Measurements from ENCODE around the gene HOXA3. TPM values are rescaled to one million over a fixed set of nuclear protein-coding genes. Genes with fewer than 3 reads are reported as not detected.

Gene HOXA3
- total RNA-seq, 1 donor from 2014 or later: not detected

GRCh38 chr7:27108390-27109127 is 43.8 kb downstream of the HOXA3 start:
- intact Hi-C loops (cut with micrococcal nuclease): no loop called here
- no peak overlapping the region for H3K27ac Mint-ChIP-seq

DNA sequence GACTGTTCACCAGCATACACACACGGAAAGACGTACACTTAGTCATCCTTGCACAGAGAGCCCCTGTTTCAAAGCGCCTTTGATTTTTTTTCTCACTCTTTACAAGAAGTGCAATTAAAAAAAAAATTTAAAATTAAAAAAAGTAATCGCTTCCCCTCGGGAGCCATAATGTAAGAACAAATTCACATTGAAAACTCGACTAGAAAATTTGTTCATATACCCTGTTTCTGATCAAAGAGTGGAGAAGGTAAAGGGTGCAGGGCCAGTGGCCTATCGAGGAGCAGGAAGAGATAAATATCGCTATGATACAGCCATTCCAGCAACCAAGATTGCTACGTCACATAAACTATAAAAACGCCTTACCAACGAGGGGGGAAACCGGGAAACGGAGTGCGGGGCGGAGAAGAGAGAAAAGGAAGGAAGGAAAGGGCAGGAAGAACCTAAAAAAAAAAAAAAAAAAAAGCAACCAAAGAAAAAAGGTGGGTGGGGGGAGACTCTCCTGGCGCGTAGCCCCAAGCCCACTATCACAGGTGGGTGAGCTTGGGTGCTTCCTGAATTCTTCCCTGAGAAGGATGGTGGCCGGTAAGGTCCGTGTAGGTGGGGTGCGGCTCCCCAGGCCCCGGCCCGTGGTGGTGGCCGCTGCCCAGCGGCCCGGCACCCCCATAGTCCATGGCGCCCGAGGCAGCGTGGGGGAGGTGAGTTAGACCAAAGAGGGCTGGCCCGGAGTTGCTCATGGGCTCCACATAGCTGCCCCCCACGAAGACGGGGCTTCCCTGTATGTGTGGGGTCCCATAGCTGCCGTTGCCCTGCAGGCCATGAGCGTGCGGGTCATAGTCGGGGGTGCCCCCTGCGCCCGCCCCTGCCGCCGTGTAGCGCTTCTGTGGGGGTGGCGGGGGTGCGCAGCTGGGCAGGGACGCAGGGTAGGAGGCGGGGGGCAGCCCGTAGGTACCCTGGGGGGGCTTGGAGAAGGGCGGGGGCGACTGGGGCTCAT is 44.7 kb downstream of the HOXA3 start:
- Mint-ChIP-seq H3K36me3 (ENCODE audit: low read depth) (peaks cover 4% of the 10 kb centered on the region), H3K27ac (no peak overlapping the region), H3K4me3 (ENCODE audit: low read depth) (no peak overlapping the region), H3K4me1 (ENCODE audit: low read depth) (peaks cover 4% of the 10 kb centered on the region), H3K9me3 (no peaks in the 10 kb centered on the region), H3K27me3 (ENCODE audit: low read depth) (peaks cover 30% of the 10 kb centered on the region)
- intact Hi-C loops (cut with micrococcal nuclease): no loop called here
- no peak for DNase-seq (ENCODE audit: low spot score)

More at GRCh38 chr7:27108390-27109127, 43.8 kb downstream of the HOXA3 start:
- H3K4me3 Mint-ChIP-seq (ENCODE audit: low read depth): no peak overlapping the region
- no peaks in the 10 kb centered on the region for H3K4me1 Mint-ChIP-seq (ENCODE audit: low read depth)
- peaks cover 22% of the 10 kb centered on the region for H3K27me3 Mint-ChIP-seq (ENCODE audit: low read depth)
- no peaks in the 10 kb centered on the region for H3K36me3 Mint-ChIP-seq (ENCODE audit: low read depth)
- no peaks in the 10 kb centered on the region for H3K9me3 Mint-ChIP-seq
- DNase-seq (ENCODE audit: low spot score): no peak

- intact Hi-C loops (cut with micrococcal nuclease): no loop called here
- H3K4me1 Mint-ChIP-seq (ENCODE audit: low read depth): peaks cover 6% of the 10 kb centered on the region
- H3K36me3 Mint-ChIP-seq (ENCODE audit: low read depth): peaks cover 4% of the 10 kb centered on the region
- H3K27me3 Mint-ChIP-seq (ENCODE audit: low read depth): peaks cover 37% of the 10 kb centered on the region
- H3K27ac Mint-ChIP-seq: no peak overlapping the region
- H3K9me3 Mint-ChIP-seq: no peaks in the 10 kb centered on the region
- no peak overlapping the region for H3K4me3 Mint-ChIP-seq (ENCODE audit: low read depth)
- DNase-seq (ENCODE audit: low spot score): no peak
Observed at GRCh38 chr7:27106901-27107240, 45.5 kb downstream of the HOXA3 start.

DNA sequence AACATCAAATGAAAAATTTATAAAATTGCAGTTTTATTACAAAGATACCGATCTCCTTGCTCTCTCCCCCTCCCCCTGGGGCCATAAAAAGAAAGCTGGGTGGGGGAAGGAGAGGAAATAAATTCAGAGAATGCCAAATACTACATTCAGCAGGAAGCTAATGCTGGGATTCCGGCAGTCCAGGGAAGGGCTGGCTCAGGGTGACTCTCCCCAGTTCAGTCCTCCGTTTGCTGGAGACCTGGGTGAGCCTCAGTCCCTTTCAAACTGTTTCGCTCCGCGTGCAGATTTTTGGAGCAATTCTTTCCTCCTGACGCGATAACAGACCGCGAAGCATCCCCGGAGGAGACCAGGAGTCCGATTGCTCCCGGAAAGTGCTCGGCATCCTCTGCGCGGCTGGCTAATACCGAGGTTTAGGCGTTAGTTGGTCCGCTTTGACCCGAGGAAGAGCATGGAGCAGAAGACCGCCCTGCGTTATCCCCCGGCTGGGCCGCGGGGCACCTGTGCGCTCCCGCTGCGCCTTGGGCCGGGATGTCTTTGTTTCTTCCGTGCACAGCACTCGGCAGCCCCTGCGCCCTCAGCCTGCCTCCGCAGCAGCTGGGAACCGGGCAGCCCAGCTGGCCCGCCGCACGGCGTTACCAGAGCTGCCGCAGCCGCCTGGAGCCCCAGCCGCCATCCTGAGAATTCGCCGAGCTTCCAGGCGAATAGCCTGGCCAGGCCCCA is 46.0 kb downstream of the HOXA3 start:
- Mint-ChIP-seq H3K9me3 (no peaks in the 10 kb centered on the region), H3K4me3 (ENCODE audit: low read depth) (no peak overlapping the region), H3K36me3 (ENCODE audit: low read depth) (peaks cover 8% of the 10 kb centered on the region), H3K27me3 (ENCODE audit: low read depth) (peaks cover 43% of the 10 kb centered on the region), H3K4me1 (ENCODE audit: low read depth) (peaks cover 6% of the 10 kb centered on the region), H3K27ac (no peak overlapping the region)
- intact Hi-C loops (cut with micrococcal nuclease): no loop called here
- no peak for DNase-seq (ENCODE audit: low spot score)

GRCh38 chr7:27105301-27106031 is 46.9 kb downstream of the HOXA3 start:
- no peak for DNase-seq (ENCODE audit: low spot score)
- intact Hi-C loops (cut with micrococcal nuclease): no loop called here
- H3K36me3 Mint-ChIP-seq (ENCODE audit: low read depth): peaks cover 15% of the 10 kb centered on the region
- no peaks in the 10 kb centered on the region for H3K9me3 Mint-ChIP-seq
- no peak overlapping the region for H3K4me3 Mint-ChIP-seq (ENCODE audit: low read depth)
- H3K4me1 Mint-ChIP-seq (ENCODE audit: low read depth): peaks cover 6% of the 10 kb centered on the region
- no peak overlapping the region for H3K27ac Mint-ChIP-seq
- peaks cover 51% of the 10 kb centered on the region for H3K27me3 Mint-ChIP-seq (ENCODE audit: low read depth)

- no peaks in the 10 kb centered on the region for H3K9me3 Mint-ChIP-seq
- no peak overlapping the region for H3K4me3 Mint-ChIP-seq (ENCODE audit: low read depth)
- H3K4me1 Mint-ChIP-seq (ENCODE audit: low read depth): peaks cover 6% of the 10 kb centered on the region
- H3K27ac Mint-ChIP-seq: no peak overlapping the region
- peaks cover 24% of the 10 kb centered on the region for H3K36me3 Mint-ChIP-seq (ENCODE audit: low read depth)
- intact Hi-C loops (cut with micrococcal nuclease): loop anchor here (5.0 kb wide), 1 partner anchor 1303 kb away; no protein-coding TSS in a partner anchor
- no peak for DNase-seq (ENCODE audit: low spot score)
- peaks cover 61% of the 10 kb centered on the region for H3K27me3 Mint-ChIP-seq (ENCODE audit: low read depth)
Observed at GRCh38 chr7:27104341-27105058, 47.9 kb downstream of the HOXA3 start.

GRCh38 chr7:27103489-27104226 is 48.7 kb downstream of the HOXA3 start:
- H3K4me3 Mint-ChIP-seq (ENCODE audit: low read depth): no peak overlapping the region
- intact Hi-C loops (cut with micrococcal nuclease): loop anchor here (5.0 kb wide), 1 partner anchor 1304 kb away; no protein-coding TSS in a partner anchor

DNA sequence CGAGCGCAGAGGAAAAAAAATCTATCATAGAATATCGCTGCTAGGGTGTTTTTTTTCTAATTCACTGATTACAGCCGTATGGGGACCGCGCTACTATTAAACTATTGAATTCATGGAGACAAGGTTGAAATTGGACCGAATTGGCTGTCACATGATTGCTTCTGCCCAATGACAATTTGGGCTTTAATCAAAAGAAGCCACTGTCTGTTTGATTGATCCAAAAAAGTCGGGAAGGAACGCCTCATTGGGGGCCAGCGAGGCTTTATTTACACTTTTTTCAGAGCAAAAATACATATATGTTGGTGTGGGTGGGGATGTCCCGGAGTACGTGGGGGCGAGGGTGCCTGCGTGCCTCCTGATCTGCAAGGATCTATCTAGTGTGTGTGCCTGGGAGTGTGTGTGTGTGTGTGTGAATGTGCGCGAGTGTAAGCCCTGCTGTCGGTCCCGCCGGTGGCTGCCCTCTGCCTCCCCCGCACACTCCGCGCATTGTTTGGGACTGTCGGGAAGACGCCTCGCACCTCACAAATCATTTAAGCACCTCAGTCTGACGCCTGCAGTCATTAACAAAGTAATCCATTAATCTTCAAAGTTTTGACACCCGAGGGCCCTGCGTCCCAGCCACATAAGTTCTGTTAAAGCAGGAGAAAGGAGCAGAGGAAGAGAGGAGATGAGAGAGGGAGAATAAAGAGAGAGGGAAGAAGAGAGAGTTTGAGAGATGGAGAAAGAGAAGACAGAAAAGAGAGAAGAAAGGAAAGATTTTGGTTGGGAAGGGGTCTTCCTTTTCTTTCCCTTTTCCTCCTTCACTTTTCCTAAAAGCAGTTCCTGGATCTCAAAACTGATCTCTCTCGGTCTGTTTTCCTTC is 49.6 kb downstream of the HOXA3 start, which contains the start of gene HOXA2:
Gene HOXA2, minus strand, starts transcription at position 103 of the 862 bp plus-strand sequence. CDS start 183 bp downstream, outside the sequence.
- Mint-ChIP-seq H3K36me3 (ENCODE audit: low read depth) (peaks cover 32% of the 10 kb centered on the region), H3K27me3 (ENCODE audit: low read depth) (peaks cover 78% of the 10 kb centered on the region), H3K9me3 (no peaks in the 10 kb centered on the region), H3K27ac (no peak within 1 kb of the TSS), H3K4me1 (ENCODE audit: low read depth) (peaks cover 9% of the 10 kb centered on the region), H3K4me3 (ENCODE audit: low read depth) (no peak within 1 kb of the TSS)
- no peak for DNase-seq (ENCODE audit: low spot score)
- intact Hi-C loops (cut with micrococcal nuclease): loop anchor here (5.0 kb wide), 1 partner anchor 1304 kb away; no protein-coding TSS in a partner anchor

More at GRCh38 chr7:27103489-27104226, 48.7 kb downstream of the HOXA3 start:
- Mint-ChIP-seq H3K4me1 (ENCODE audit: low read depth) (peaks cover 6% of the 10 kb centered on the region), H3K9me3 (no peaks in the 10 kb centered on the region), H3K36me3 (ENCODE audit: low read depth) (peaks cover 30% of the 10 kb centered on the region), H3K27ac (no peak overlapping the region), H3K27me3 (ENCODE audit: low read depth) (peaks cover 70% of the 10 kb centered on the region)
- DNase-seq (ENCODE audit: low spot score): no peak

DNA sequence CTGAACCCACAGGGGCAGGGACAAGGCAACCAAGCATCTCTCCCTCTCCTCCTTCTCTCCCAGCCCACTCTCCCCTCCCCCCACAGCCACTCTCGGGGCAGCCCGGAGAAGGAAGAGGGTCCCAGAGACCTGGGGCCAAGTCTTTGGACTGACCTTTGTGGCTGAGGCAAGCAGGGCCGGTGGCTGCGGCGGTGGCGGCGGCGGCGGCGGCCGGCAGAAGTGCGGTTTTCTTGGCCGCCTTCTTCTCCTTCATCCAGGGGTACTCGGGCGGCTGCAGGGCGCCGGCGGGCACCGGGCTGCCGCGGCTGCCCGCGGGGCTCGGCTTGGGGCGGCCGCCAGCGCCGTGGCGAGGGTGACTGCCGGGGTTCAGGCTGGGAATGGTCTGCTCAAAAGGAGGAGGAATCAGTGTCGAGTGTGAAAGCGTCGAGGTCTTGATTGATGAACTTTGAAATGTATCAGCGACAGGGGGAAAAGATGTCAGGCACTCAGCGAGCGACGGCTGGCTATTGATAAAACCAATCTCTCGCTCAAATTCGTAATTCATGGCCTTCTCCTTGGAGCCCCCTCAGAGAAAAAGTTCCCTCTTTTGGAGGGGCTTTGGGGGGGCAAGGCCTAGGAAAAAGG is 50.3 kb downstream of the HOXA3 start:
- no peaks in the 10 kb centered on the region for H3K9me3 Mint-ChIP-seq
- no peak overlapping the region for H3K4me3 Mint-ChIP-seq (ENCODE audit: low read depth)

More for the DNA sequence above, 50.3 kb downstream of the HOXA3 start:
- DNase-seq (ENCODE audit: low spot score): no peak
- peaks cover 34% of the 10 kb centered on the region for H3K36me3 Mint-ChIP-seq (ENCODE audit: low read depth)
- peaks cover 12% of the 10 kb centered on the region for H3K4me1 Mint-ChIP-seq (ENCODE audit: low read depth)
- intact Hi-C loops (cut with micrococcal nuclease): loop anchor here (5.0 kb wide), 1 partner anchor 1305 kb away; no protein-coding TSS in a partner anchor
- no peak overlapping the region for H3K27ac Mint-ChIP-seq
- H3K27me3 Mint-ChIP-seq (ENCODE audit: low read depth): peaks cover 83% of the 10 kb centered on the region
